Aorta (tissue), 5 donors: ENCODE measurements around the gene CPA1. TPM values are rescaled to one million over a fixed set of nuclear protein-coding genes. Genes with fewer than 3 reads are reported as not detected.
A peak's percentile ranks its signal among the peaks of the same experiment; 100 is the strongest.

Experiments
- ATAC-seq: fragments of 200-7000 bp; cut with Tn5 transposase; one replicate; pipeline ENCODE4 v1.9.1; 2022; ENCODE audit warnings: moderate library complexity; ENCODE audit not compliant: low FRiP score
- DNase-seq, 2 donors: peaks; one replicate each; pipeline ENCODE4 v3.0.0-alpha.2; 2020
- H3K27ac ChIP-seq, 2 donors: one replicate each; pipeline ENCODE4 v1.5.1; 2013; ENCODE audit warnings: low read length in 2 of 2, mild to moderate bottlenecking in 2 of 2, moderate library complexity in 2 of 2, control low read depth in 1 of 2, inconsistent platforms in 1 of 2, low read depth in 1 of 2
- H3K27me3 ChIP-seq, 2 donors: one replicate each; pipeline ENCODE4 v1.6.1; 2013; ENCODE audit warnings: control low read depth in 1 of 2, low read length in 1 of 2, mild to moderate bottlenecking in 1 of 2, moderate library complexity in 1 of 2; ENCODE audit not compliant: insufficient read depth in 2 of 2, control insufficient read depth in 1 of 2
- H3K36me3 ChIP-seq, 2 donors: one replicate each; pipeline ENCODE4 v1.6.1; 2013; ENCODE audit warnings: control low read depth in 1 of 2, low read length in 1 of 2, mild to moderate bottlenecking in 1 of 2; ENCODE audit not compliant: insufficient read depth in 2 of 2, control insufficient read depth in 1 of 2
- H3K4me1 ChIP-seq, 2 donors: one replicate each; pipeline ENCODE4 v1.6.1; 2013; ENCODE audit warnings: low read length in 2 of 2, control low read depth in 1 of 2, mild to moderate bottlenecking in 1 of 2, moderate library complexity in 1 of 2; ENCODE audit not compliant: insufficient read depth in 2 of 2, control insufficient read depth in 1 of 2
- H3K4me3 ChIP-seq, 2 donors: one replicate each; pipeline ENCODE4 v1.5.1; 2013; ENCODE audit warnings: low read length in 2 of 2, control low read depth in 1 of 2, mild to moderate bottlenecking in 1 of 2
- H3K9me3 ChIP-seq: one replicate; pipeline ENCODE4 v1.6.1; 2013; ENCODE audit warnings: mild to moderate bottlenecking, low read length; ENCODE audit not compliant: control insufficient read depth
- WGBS, 2 donors: extraction: QIAGEN DNeasy Blood & Tissue Kit; methylation state at CpG; one replicate each; pipeline ENCODE4 v1.1.7; 2013; 5-methylcytosine and 5-hydroxymethylcytosine counted together
- intact Hi-C, 2 donors: fragments of 100-400 bp; cut with DNase I; formaldehyde crosslinking; loops; one replicate each; pipeline versions ENCODE4 v1.14.2 to v1.15.0; 2022
- polyA plus RNA-seq, 2 donors: library from polyadenylated mRNA; stranded (reverse); fragments of 200-250 nt; gene quantifications; one replicate each; pipeline ENCODE4 v1.2.3, GENCODE V29; 2013
- total RNA-seq, 2 donors: library from RNA; stranded (reverse); fragmentation: NEBNext Ultra II Directional; extraction: Animal tissue kit (Norgen Biotek cat#: 25700); gene quantifications; one replicate each; pipeline ENCODE4 v1.2.1, GENCODE V29; 2021
- donor health status: healthy with polysubstance abuse.
- donor health status: Bipolar disorder and iron deficiency.
- donor health status: DM: no; HTN: no; CAD: no.
- donor health status: DM: no; HTN: no; CAD: no.
- donor health status: DM: yes; HTN: yes; CAD: no.

CPA1 gene
- total and polyA plus RNA-seq, 4 donors = 3.6 to 9.4 (median 6.2) TPM

- DNase-seq = no peak
- H3K36me3 ChIP-seq = no peaks in the 10 kb centered on the region
- intact Hi-C loops = no loop called here
- H3K27ac ChIP-seq = no peak within 1 kb of the TSS
- H3K4me3 ChIP-seq = no peak within 1 kb of the TSS
- no peaks in the 10 kb centered on the region for H3K9me3 ChIP-seq
- 96 to 98% methylated on average over 5 of the region's 5 CpGs for WGBS, 2 donors
- no peaks in the 10 kb centered on the region for H3K4me1 ChIP-seq
- ATAC-seq = no peak
- no peaks in the 10 kb centered on the region for H3K27me3 ChIP-seq
These were observed 35.9 kb upstream of the CPA1 start, which contains the start of gene CPA5 for GRCh38 chr7:130344271-130344866. Gene CPA5, plus strand, starts transcription at chr7:130344816. Its CDS starts 1,670 bp downstream, at chr7:130346486.

GRCh38 chr7:130345136-130345535, 35.2 kb upstream of the CPA1 start:
- no peaks in the 10 kb centered on the region for H3K36me3 ChIP-seq
- H3K4me1 ChIP-seq = no peaks in the 10 kb centered on the region
- H3K9me3 ChIP-seq = no peaks in the 10 kb centered on the region
- no peaks in the 10 kb centered on the region for H3K27me3 ChIP-seq
- intact Hi-C loops = no loop called here
- no peak overlapping the region for H3K27ac ChIP-seq
- ATAC-seq (no peak), DNase-seq (no peak)
- 78 to 79% methylated on average over 8 of the region's 8 CpGs for WGBS, 2 donors
- H3K4me3 ChIP-seq = no peak overlapping the region

DNA sequence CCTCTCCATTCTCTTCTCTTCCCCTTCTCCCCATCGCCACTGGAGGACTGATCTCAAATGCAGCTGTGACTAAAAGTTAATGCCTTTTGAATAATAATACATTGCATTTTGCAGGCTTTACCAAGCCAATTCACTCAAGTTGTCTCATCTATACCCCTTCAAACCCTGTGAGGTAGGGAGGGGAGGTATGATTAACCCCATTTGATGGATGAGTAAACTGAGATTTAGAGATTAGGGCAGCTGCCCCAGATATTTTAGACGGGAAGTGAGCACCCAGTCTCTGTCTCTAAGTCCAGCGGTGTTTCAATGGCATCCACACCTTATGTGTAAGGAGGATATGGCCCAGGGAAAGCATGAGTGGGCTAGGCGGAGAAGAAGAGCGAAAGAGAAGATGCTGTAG, 34.6 kb upstream of the CPA1 start:
- Histone ChIP-seq H3K36me3 (no peaks in the 10 kb centered on the region), H3K4me1 (no peaks in the 10 kb centered on the region), H3K27me3 (no peaks in the 10 kb centered on the region), H3K27ac (no peak overlapping the region), H3K4me3 (no peak overlapping the region), H3K9me3 (no peaks in the 10 kb centered on the region)
- intact Hi-C loops = no loop called here
- DNase-seq (no peak), ATAC-seq (no peak)
- WGBS, 2 donors = 89 to 92% methylated on average over 5 of the region's 5 CpGs

- H3K27me3 ChIP-seq = no peaks in the 10 kb centered on the region
- H3K36me3 ChIP-seq = no peaks in the 10 kb centered on the region
- H3K4me3 ChIP-seq = no peak overlapping the region
- no peaks in the 10 kb centered on the region for H3K4me1 ChIP-seq
- ATAC-seq (no peak), DNase-seq (no peak)
- 91 to 97% methylated on average over 10 of the region's 10 CpGs for WGBS, 2 donors
- intact Hi-C loops = no loop called here
- H3K27ac ChIP-seq = no peak overlapping the region
- no peaks in the 10 kb centered on the region for H3K9me3 ChIP-seq
These were observed 34.0 kb upstream of the CPA1 start for GRCh38 chr7:130346177-130346905.

- H3K9me3 ChIP-seq = no peaks in the 10 kb centered on the region
- no peak overlapping the region for H3K4me3 ChIP-seq
- no peaks in the 10 kb centered on the region for H3K4me1 ChIP-seq
- H3K36me3 ChIP-seq = no peaks in the 10 kb centered on the region
- ATAC-seq (no peak), DNase-seq (no peak)
- no peaks in the 10 kb centered on the region for H3K27me3 ChIP-seq
- intact Hi-C loops = no loop called here
- no peak overlapping the region for H3K27ac ChIP-seq
- 88 to 93% methylated on average over 12 of the region's 12 CpGs for WGBS, 2 donors
These were observed 33.4 kb upstream of the CPA1 start for GRCh38 chr7:130346941-130347340.

DNA sequence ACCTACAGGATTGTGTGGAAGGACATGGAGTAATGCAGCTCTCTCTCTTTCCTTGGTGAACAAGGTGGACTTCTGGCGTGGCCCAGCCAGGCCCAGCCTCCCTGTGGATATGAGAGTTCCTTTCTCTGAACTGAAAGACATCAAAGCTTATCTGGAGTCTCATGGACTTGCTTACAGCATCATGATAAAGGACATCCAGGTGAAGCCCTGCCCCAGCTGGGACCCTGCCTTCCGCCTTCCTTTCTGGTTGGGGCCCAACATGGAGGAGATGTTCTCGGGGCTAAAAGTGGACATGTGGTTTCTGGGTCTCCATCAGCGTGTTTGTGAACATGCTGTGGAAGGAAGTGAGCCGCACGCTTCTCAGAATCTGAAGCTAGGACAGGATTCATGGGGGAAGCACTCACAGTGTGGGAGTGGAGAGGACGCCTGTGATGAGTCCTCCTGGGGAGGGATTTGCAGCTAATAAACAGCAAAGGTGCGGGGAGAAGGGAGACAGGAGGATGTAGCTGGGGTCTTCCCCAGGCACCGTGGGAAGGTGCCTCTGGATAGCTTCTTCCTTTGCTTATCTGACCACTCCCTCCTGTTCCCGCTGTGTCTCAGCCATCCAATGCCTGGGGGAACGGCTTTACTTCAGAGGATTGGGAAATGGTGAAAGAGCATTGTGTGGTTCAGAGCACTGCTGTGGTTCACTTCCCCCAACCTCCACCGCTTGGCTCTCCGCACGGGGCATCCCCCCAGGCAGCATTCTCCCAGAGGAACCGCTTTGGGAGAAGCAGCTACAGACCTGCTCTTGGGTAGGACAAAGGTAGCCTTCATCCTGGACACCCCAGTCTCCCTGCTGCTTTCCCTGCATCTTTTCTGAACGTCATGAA, 30.1 kb upstream of the CPA1 start:
- DNase-seq = no peak
- H3K36me3 ChIP-seq = no peaks in the 10 kb centered on the region
- H3K27ac ChIP-seq = no peak overlapping the region
- no peaks in the 10 kb centered on the region for H3K9me3 ChIP-seq
- H3K4me1 ChIP-seq = no peaks in the 10 kb centered on the region
- no peak overlapping the region for H3K4me3 ChIP-seq
- no peaks in the 10 kb centered on the region for H3K27me3 ChIP-seq
- intact Hi-C loops = no loop called here
- 90 to 91% methylated on average over 16 of the region's 16 CpGs for WGBS, 2 donors
- ATAC-seq = no peak

DNA sequence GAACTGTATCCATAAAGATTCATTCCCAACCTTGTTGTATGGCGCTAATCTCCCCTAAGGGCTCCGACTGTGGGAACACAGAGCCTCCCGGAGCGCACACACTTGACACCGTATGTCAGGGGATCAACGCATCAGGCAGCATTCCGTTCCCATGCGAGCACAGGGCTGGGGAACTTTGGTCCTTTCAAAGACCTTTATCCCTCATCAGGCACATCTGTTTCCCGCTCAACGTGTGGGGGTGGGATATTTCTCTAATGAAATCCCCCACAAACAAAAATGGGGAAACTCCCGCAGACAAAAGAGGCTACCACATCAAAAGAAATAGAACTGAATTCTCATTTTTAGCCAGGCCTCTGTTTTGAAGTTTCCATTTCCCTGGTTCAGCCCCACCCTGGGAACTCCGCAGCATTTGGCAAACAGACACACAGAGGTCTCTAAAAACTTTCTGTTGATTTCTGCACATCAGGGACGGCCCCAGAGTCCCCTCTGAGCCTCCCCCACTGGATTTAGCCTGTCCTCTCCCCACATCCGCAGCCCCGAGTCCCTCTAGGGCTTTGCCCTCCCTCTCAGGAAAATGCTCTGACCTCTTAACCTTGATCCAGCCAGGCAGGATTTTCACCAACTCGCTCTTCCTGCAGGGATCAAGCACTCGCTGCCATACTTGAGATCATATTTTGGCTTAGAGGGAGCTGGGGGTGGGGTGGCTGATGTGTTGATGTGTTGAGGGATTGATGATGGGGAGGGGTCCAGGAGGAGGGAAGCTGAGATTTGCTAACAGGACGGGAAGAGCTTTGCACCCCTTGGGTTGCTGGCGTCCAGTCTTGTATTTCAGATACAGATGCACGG, 29.1 kb upstream of the CPA1 start:
- no peak overlapping the region for H3K4me3 ChIP-seq
- 86 to 89% methylated on average over 20 of the region's 20 CpGs for WGBS, 2 donors
- intact Hi-C loops = no loop called here
- H3K27ac ChIP-seq = no peak overlapping the region
- DNase-seq (no peak), ATAC-seq (peak; percentile 37)
- no peaks in the 10 kb centered on the region for H3K36me3 ChIP-seq
- no peaks in the 10 kb centered on the region for H3K4me1 ChIP-seq
- no peaks in the 10 kb centered on the region for H3K27me3 ChIP-seq
- no peaks in the 10 kb centered on the region for H3K9me3 ChIP-seq

GRCh38 chr7:130351791-130352090, 28.6 kb upstream of the CPA1 start:
- Histone ChIP-seq H3K36me3 (no peaks in the 10 kb centered on the region), H3K9me3 (no peaks in the 10 kb centered on the region), H3K4me3 (no peak overlapping the region), H3K27me3 (no peaks in the 10 kb centered on the region), H3K4me1 (no peaks in the 10 kb centered on the region), H3K27ac (no peak overlapping the region)
- ATAC-seq = no peak
- intact Hi-C loops = no loop called here
- WGBS, 2 donors = 87 to 90% methylated on average over 6 of the region's 6 CpGs
- peak in 1 of 2 donors; percentile 46 for DNase-seq
